GM18909 (cell line): ENCODE measurements around the gene ADCY7.

ENCODE experiments used
- ATAC-seq: cut with Tn5 transposase; IDR thresholded peaks from one replicate; pipeline ENCODE4 v1.9.1; 2021; ENCODE audit warnings: mild to moderate bottlenecking; ENCODE audit not compliant: unreplicated experiment, poor library complexity

The ADCY7 gene

GRCh38 chr16:50247906-50248608, 18.3 kb upstream of the ADCY7 start:
- no peak for ATAC-seq

DNA sequence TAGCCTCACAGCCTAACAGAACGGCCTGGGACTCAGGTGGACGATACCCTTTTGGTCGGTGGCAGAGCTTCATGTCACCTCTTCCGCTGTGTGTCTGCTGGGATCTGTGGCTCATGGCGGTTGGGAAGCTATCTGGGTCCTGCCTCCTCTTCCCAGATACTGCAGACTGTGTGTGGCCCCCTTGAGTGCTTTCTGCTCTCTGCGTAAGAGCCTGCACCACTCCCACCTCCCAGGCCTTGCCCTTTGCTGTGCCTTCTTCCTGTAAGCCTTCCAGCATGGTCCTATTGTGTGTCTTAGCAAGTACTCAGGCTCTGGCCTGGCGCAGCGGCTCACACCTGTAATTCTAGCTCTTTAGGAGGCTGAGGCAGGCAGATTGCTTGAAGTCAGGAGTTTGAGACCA, 17.5 kb upstream of the ADCY7 start:
- ATAC-seq: no peak

- ATAC-seq: no peak
Measured at GRCh38 chr16:50251375-50252081, 14.8 kb upstream of the ADCY7 start.

DNA sequence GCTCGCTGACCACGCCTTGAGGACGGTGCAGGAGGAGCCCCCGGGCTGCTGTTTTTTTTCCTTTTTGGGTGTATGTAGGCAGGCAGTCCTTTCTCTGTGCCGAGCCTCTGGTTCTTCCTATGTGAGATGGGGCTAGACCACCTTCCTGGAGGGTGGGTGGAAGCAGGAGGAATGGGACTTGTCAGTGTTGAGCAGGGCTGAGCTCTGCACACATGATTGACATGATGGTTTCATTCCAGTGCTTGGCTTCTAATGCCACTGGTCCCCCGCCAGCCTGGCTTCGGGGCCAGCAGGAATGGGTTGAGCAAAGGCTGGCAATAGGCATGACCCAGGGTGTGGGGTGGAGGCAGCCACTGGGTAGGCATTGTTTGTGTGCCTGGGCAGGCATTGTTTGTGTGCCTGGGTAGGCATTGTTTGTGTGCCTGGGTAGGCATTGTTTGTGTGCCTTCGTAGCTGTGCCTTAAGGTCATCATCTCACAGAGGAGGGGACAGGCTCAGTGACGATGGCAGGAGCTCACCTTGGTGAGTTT, 14.2 kb upstream of the ADCY7 start:
- no peak for ATAC-seq

DNA sequence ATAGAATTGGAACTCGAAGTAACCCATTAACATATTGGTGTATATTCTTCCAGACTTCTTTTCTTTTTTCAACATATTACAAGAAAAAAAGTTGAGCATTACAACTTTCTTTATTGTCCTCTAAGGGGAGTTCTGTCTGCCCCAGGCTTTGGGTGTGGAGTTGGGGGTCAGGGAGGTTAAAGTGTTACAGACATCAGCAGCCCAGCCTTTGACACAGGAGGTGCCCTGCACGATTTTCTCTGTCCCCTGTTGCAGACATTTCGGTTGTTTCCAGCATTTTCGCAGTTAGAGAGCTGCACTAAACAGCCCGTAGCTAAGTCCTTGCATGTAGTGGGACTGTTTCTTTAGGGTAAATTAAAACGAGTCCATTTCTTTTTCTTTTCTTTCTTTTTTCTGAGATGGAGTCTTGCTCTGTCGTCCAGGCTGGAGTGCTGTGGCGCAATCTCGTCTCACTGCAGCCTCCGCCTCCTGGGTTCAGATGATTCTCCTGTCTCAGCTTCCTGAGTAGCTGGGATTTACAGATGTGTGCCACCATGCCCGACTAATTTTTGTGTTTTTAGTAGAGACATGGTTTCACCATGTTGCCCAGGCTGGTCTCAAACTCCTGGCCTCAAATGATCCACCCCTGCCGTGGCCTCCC, 13.4 kb upstream of the ADCY7 start:
- no peak for ATAC-seq

GRCh38 chr16:50253514-50253910, 12.8 kb upstream of the ADCY7 start:
- ATAC-seq: no peak

DNA sequence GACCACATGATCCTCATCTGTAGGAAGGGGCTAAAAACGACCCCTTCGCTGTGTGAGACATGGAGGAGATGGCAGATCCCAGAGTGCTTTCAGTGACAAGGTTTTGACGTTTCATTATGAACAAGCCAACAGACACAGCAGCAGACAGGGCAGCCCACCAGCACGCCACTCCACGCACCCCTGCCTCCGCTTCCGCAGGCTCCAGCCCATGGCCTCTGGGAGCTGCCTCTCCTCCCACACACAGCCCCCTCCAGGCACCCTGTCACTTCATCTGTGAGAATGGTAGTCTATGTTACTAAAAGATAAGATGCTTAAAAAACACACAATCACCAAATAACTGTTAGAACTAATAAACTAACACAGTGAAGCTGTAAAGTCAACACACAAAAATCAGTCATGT, 12.3 kb upstream of the ADCY7 start:
- ATAC-seq: no peak

DNA sequence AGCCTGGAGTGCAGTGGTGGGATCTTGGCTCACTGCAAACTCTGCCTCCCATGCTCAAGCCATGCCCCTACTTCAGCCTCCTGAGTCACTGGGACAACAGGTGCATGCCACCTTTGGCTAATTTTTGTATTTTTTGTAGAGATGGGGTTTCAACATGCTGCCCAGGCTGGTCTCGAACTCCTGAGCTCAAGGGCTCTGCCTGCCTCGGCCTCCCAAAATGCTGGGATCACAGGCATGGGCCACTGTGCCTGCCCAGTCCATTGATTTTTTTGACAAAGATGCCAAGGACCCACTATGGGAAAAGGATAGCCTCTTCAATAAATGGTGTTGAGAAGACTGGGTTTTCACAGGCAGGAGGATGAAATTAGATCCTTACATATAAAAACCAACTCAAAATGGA, 10.8 kb upstream of the ADCY7 start:
- no peak for ATAC-seq

- ATAC-seq: no peak
Measured at GRCh38 chr16:50256604-50257003, 9.7 kb upstream of the ADCY7 start.

DNA sequence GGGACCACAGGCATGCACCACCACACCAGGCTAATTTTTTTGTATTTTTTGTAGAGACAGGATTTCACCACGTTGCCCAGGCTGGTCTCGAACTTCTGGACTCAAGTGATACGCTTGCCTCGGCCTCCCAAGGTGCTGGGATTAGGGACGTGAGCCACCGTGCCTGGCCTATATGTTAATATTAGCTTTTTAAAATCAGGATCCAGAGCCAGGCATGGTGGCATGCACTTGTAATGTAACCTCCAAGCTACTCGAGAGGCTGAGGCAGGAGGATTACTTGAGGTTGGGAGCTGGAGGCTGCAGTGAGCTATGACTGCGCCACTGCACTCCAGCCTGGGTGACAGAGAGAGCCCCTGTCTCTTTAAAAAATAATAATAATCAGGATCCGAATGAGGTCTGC, 8.5 kb upstream of the ADCY7 start:
- no peak for ATAC-seq

DNA sequence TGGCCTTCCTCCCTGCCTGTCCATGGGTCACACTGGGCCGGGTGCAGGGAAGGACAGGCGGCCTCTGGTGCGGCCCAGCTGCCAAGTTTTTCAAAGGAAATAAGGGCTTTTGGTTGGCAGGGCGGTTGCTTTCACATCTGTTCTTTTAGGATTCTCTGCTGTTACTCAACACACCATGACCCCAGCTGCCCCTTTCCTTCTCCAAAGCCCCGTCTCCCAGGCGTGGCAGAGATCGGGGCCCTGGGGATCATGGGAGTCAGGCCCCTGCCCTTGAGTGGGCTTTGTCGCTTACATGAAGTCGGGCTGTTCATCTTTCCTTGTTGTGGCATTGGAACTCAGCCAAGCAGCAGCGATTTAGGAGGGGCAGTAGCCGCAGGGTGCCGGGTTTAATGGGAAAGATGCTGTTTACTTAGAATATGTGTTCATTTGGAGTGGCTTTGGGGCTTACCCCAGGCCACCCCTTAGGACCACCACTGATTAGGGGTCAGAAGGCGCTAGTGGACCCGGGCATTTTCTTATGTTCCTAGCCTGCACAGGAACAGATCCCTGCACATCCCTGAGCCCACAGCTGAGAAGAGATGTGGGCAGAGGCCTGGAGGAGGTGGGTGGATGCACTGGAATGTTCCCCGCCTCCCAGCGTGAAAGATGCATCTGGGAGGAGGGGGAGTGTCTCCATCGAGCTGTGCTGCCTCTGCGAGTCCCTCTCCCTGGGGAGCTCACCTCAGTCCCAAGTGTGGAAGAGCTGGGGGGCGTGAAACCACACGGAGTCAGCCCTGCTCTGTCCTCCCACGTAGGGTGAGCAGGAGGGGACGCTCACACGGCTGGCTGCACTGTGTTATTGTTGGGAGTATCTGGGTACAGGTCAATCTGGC, 6.8 kb upstream of the ADCY7 start:
- no peak for ATAC-seq

- ATAC-seq: no peak
Measured at GRCh38 chr16:50260206-50261159, 5.9 kb upstream of the ADCY7 start.

DNA sequence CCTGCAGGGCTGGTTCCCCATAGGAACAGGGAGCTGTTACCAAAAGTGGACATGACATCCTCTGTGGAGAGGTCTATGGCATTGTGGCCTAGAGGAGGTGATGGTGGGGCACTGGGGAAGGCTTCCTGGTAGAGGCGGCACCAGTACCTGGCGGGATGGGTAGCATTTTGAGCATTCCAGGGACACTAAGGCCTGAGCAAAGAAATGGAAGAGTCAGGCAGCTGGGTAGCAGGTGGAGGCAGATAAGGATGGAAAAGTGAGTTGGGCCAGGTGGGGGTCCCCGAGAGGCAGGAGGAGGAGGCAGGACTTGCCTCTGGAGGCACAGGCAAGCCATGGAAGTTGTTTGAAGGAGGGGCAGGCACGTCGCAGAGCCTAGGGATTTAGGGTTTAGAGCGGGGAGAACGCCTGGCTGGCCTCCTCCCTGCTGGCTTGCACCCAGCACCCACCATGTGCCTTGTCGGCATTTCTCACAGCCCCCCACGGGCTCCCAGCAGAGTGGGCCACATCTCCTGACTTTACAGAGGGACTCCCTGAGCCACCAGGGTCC, 5.1 kb upstream of the ADCY7 start:
- no peak for ATAC-seq

DNA sequence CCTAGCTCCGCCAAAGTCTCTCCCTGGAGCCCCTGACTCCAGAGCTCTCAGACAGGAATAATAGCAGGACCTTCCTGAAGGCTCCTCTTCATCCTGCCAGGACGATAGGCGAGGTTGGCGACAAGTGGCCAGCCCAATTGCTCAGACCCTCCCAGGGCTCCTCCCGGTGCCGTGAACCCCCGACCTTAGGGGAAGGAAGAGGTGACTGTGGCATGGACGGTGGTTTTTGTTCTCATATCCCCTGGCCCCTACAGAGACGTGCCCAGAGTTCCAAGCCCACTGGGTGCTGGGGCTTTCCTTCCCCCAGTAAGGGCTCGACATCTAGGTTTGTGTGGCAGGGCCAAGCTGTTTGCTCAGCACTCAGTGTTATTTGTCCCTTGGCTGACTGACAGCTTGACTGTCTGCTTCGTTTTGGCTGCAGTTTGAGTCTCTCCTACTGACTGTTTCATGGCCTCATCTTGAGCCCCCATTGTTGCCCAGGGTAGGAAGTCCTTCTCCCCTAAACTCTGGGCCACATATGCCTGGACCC, 4.6 kb upstream of the ADCY7 start:
- no peak for ATAC-seq

DNA sequence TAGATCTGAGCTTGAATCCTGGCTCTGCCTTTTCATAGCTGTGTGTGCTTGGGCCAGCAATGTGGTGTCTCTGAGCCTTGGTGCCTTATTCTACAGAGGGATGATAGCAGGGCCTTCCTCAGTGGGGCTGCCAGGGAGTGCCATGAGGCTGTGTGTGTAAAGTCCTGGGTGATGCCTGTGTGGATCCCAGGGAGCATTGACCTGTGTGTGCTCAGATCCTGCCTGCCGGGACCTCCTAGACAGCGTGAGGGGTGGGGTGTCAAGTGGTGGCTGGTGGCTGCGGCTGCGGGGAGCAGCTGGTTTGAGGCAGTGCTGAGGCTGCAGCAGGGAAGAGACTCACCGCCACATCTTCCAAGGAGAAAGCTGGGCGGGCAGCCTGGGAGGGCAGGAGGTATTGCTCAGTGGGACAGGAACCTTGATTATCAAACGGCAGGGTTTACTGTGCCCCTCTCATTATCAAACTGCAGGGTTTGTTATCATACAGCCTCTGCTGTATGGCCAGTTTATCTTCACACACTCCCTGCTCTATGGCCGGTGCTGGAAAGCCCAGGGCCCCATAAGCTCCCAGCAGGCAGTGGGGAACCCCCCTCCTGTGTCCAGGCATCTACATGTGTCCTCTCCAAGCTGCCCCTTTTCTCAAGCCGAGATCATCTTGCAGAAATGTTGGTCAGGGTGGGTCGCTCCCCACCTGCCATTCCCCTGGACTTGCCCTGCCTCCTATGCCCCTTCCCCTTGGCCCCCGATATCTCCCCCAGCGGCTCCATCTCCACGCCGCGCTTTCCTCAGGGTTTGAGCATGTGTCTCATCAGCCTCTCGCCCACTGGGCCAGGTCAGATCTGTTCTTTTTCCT, 3.1 kb upstream of the ADCY7 start:
- ATAC-seq: no peak

DNA sequence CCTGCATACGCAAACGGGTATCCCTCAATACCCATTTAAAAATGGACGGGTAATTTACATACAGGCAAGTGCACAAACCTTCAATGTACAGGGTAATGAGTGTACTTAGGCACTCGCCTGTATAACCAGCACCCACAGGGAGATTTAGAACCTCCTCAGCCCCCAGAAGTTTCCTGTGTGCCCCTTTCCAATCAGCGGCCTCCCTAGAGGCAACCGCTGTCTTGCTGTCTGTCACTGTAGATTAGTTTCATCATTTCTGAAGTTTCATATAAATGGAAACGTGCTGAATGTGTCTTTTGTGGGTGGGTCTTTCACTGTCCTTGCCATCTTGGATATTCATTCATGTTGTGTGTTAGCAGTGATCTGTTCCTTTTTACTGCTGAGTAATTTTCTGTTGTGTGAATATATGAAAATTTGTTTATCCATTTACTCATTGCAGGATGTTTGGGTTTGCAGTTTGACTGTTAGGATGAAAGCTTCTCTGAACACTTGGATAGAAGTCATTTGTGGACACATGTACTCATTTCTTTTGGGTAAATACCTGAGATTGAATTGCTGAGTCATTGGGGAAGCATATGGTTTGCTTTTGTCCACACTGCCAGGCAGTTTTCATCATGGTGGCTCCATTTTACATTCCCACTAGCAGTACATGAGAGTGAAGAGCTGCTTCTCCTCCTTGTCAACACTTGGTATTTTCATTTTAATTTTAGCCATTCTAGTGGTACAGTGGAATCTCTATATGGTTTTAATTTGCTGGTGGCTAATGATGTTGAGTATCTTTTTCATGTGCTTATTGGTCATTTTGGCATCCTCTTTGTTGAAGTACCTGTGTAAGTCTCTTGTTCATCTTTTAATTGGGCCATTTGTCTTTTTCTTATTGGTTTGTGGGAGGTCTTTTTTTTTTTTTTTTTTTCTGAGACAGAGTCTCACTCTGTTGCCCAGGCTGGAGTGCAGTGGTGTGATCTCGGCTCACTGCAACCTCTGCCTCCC, 2.1 kb upstream of the ADCY7 start:
- ATAC-seq: no peak

DNA sequence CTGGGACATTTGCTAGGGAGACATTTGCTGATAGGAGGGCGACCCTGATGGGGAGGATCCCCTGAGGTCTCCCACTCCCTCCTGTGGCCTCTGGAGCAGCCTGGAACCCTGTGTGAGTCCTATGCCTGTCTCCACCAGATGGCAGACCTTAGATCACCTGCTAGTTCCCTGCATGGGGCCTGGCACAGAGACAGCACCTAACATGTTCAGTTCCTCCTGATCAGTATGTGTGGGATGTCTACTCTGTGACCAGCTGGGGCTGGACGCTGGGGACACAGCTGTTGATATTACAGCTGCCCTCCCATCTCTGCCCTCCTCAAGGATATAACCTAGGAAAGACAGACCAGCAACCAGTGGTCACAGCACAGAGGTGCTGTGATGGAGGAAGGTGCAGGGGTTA, 1.1 kb upstream of the ADCY7 start:
- no peak for ATAC-seq
